WTC11 (cell line): ENCODE measurements around the gene CNTN1.

Experiments used
- NR2C2 ChIP-seq: sonication (generic); formaldehyde crosslinking; IDR thresholded peaks from 2 replicates; pipeline ENCODE4 v1.8.0; 2022; ENCODE audit warnings: mild to moderate bottlenecking, missing genetic modification reagents
- TP53 ChIP-seq: sonication (generic); formaldehyde crosslinking; IDR thresholded peaks from 2 replicates; pipeline ENCODE4 v1.8.1; 2023; ENCODE audit warnings: mild to moderate bottlenecking, missing genetic modification reagents
- ZNF219 ChIP-seq: sonication (generic); formaldehyde crosslinking; IDR thresholded peaks from 2 replicates; pipeline ENCODE4 v1.8.0; 2023; ENCODE audit warnings: missing genetic modification reagents, mild to moderate bottlenecking, borderline replicate concordance
- ZNF263 ChIP-seq: sonication (generic); formaldehyde crosslinking; IDR thresholded peaks from 2 replicates; pipeline ENCODE4 v1.8.1; 2022; ENCODE audit warnings: low read depth, mild to moderate bottlenecking, moderate library complexity, missing genetic modification reagents
- TF ChIP-seq, protein P1 (sequence below): fragments of 200-600 bp; IDR thresholded peaks from 2 replicates; pipeline ENCODE4 v1.8.0; 2022; ENCODE audit warnings: antibody characterized with exemption
- TF ChIP-seq, protein P2 (sequence below): sonication (generic); formaldehyde crosslinking; IDR thresholded peaks from 2 replicates; pipeline ENCODE4 v1.8.1; 2023; ENCODE audit warnings: mild to moderate bottlenecking, missing genetic modification reagents
- TF ChIP-seq, protein P3 (sequence below): sonication (generic); formaldehyde crosslinking; IDR thresholded peaks from 2 replicates; pipeline ENCODE4 v1.8.0; 2023; ENCODE audit warnings: missing genetic modification reagents, mild to moderate bottlenecking, borderline replicate concordance

DNA sequence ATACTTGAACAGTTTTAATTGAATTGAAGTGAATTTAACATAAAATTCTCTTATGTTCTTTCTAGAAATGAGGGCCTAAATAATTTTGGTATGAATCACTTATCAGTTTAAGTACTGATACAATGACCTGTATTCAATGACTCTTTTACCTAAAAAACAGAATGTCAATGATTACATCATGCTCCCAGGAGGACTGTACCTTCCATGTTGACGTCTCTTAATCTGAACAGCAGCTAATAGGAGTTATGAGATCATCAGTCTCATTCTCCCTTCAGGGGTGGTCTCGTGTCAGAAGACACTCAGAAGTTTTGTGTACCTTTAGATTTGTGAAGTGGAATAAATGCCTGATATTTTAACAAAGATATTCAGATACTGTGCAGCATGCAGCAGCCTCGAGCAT lies 206.3 kb downstream of the CNTN1 start:
- no peak for TF ChIP-seq ZNF263 (CRISPR knock-in tag)
- no peak for TF ChIP-seq ZNF219 (CRISPR knock-in tag)
- TF ChIP-seq, protein P1, sequence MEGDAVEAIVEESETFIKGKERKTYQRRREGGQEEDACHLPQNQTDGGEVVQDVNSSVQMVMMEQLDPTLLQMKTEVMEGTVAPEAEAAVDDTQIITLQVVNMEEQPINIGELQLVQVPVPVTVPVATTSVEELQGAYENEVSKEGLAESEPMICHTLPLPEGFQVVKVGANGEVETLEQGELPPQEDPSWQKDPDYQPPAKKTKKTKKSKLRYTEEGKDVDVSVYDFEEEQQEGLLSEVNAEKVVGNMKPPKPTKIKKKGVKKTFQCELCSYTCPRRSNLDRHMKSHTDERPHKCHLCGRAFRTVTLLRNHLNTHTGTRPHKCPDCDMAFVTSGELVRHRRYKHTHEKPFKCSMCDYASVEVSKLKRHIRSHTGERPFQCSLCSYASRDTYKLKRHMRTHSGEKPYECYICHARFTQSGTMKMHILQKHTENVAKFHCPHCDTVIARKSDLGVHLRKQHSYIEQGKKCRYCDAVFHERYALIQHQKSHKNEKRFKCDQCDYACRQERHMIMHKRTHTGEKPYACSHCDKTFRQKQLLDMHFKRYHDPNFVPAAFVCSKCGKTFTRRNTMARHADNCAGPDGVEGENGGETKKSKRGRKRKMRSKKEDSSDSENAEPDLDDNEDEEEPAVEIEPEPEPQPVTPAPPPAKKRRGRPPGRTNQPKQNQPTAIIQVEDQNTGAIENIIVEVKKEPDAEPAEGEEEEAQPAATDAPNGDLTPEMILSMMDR: no peak
- no peak for TF ChIP-seq NR2C2 (CRISPR knock-in tag)
- no peak for TF ChIP-seq TP53 (CRISPR knock-in tag)
- TF ChIP-seq, protein P2, sequence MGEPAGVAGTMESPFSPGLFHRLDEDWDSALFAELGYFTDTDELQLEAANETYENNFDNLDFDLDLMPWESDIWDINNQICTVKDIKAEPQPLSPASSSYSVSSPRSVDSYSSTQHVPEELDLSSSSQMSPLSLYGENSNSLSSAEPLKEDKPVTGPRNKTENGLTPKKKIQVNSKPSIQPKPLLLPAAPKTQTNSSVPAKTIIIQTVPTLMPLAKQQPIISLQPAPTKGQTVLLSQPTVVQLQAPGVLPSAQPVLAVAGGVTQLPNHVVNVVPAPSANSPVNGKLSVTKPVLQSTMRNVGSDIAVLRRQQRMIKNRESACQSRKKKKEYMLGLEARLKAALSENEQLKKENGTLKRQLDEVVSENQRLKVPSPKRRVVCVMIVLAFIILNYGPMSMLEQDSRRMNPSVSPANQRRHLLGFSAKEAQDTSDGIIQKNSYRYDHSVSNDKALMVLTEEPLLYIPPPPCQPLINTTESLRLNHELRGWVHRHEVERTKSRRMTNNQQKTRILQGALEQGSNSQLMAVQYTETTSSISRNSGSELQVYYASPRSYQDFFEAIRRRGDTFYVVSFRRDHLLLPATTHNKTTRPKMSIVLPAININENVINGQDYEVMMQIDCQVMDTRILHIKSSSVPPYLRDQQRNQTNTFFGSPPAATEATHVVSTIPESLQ (CRISPR knock-in tag): no peak
- TF ChIP-seq, protein P3, sequence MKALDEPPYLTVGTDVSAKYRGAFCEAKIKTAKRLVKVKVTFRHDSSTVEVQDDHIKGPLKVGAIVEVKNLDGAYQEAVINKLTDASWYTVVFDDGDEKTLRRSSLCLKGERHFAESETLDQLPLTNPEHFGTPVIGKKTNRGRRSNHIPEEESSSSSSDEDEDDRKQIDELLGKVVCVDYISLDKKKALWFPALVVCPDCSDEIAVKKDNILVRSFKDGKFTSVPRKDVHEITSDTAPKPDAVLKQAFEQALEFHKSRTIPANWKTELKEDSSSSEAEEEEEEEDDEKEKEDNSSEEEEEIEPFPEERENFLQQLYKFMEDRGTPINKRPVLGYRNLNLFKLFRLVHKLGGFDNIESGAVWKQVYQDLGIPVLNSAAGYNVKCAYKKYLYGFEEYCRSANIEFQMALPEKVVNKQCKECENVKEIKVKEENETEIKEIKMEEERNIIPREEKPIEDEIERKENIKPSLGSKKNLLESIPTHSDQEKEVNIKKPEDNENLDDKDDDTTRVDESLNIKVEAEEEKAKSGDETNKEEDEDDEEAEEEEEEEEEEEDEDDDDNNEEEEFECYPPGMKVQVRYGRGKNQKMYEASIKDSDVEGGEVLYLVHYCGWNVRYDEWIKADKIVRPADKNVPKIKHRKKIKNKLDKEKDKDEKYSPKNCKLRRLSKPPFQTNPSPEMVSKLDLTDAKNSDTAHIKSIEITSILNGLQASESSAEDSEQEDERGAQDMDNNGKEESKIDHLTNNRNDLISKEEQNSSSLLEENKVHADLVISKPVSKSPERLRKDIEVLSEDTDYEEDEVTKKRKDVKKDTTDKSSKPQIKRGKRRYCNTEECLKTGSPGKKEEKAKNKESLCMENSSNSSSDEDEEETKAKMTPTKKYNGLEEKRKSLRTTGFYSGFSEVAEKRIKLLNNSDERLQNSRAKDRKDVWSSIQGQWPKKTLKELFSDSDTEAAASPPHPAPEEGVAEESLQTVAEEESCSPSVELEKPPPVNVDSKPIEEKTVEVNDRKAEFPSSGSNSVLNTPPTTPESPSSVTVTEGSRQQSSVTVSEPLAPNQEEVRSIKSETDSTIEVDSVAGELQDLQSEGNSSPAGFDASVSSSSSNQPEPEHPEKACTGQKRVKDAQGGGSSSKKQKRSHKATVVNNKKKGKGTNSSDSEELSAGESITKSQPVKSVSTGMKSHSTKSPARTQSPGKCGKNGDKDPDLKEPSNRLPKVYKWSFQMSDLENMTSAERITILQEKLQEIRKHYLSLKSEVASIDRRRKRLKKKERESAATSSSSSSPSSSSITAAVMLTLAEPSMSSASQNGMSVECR (CRISPR knock-in tag): no peak
